H1 (cell line): ENCODE measurements around the gene CNOT6L. TPM values are rescaled to one million over a fixed set of nuclear protein-coding genes. Genes with fewer than 3 reads are reported as not detected.

Experiments used
- CTCF ChIA-PET: fragments of 300-600 bp; sonication (Branson Sonifier 250); formaldehyde crosslinking; loops from one replicate; lab custom pipeline; 2021; ENCODE audit not compliant: partially characterized antibody; lab: Charles Lee
- POLR2A ChIA-PET: fragments of 300-600 bp; sonication (Branson Sonifier 250); formaldehyde crosslinking; loops from one replicate; lab custom pipeline; 2021; ENCODE audit warnings: inconsistent platforms; ENCODE audit not compliant: partially characterized antibody; lab: Charles Lee
- DNase-seq, 2 experiments: peaks; one replicate each; pipeline versions ENCODE4 v3.0.0 to v3.0.0-alpha.2; 2010 to 2022; ENCODE audit warnings: low spot score in 2 of 2, low read depth in 1 of 2, mixed read lengths in 1 of 2
- FAIRE-seq: peaks from 2 replicates; lab custom pipeline; 2011; peaks lifted over from hg19 to GRCh38; lab: Jason Lieb, UNC
- H2AFZ ChIP-seq: 2 replicates; pipeline ENCODE4 v1.8.1; 2012; ENCODE audit warnings: low read length, inconsistent platforms
- H2AK5ac ChIP-seq: 2 replicates; pipeline ENCODE4 v1.6.1; 2013; ENCODE audit warnings: low read depth, low read length
- H2BK120ac ChIP-seq: replicated peaks from 2 replicates; pipeline ENCODE3; 2013; ENCODE audit warnings: low read depth, low read length, inconsistent platforms
- H2BK12ac ChIP-seq: 2 replicates; pipeline ENCODE4 v1.6.1; 2013; ENCODE audit warnings: low read depth, low read length
- H2BK15ac ChIP-seq: 2 replicates; pipeline ENCODE4 v1.6.1; 2013; ENCODE audit warnings: low read length
- H2BK20ac ChIP-seq: 2 replicates; pipeline ENCODE4 v1.6.1; 2013; ENCODE audit warnings: low read length
- H2BK5ac ChIP-seq: 2 replicates; pipeline ENCODE4 v1.6.1; 2013; ENCODE audit warnings: low read depth, low read length
- H3K14ac ChIP-seq: 2 replicates; pipeline ENCODE4 v1.6.1; 2013; ENCODE audit warnings: inconsistent platforms; ENCODE audit not compliant: insufficient read length
- H3K18ac ChIP-seq: 2 replicates; pipeline ENCODE4 v1.6.1; 2013; ENCODE audit warnings: low read length; ENCODE audit errors: extremely low read depth
- H3K23ac ChIP-seq: 2 replicates; pipeline ENCODE4 v1.6.1; 2013; ENCODE audit warnings: inconsistent platforms; ENCODE audit not compliant: insufficient read length
- H3K23me2 ChIP-seq: 2 replicates; pipeline ENCODE4 v1.6.1; 2013; ENCODE audit warnings: low read depth, low read length
- H3K27ac ChIP-seq: 2 replicates; pipeline ENCODE4 v1.6.1; 2011; ENCODE audit warnings: low read depth, low read length, inconsistent platforms
- H3K27me3 ChIP-seq, 4 experiments: replicated peaks in 1 of 4; 1 replicate in 1 of 4; 2 replicates in 3 of 4; pipeline versions ENCODE4 v1.6.1 to v1.8.1; 2011 to 2013; ENCODE audit warnings: low read length in 3 of 4, mild to moderate bottlenecking in 3 of 4, inconsistent platforms in 2 of 4, mixed read lengths in 2 of 4, moderate library complexity in 1 of 4; ENCODE audit not compliant: control insufficient read depth in 3 of 4, insufficient read depth in 3 of 4; ENCODE audit errors: extremely low read depth in 1 of 4
- H3K36me3 ChIP-seq, 4 experiments: 2 replicates each; pipeline versions ENCODE4 v1.6.1 to v1.8.1; 2011 to 2013; ENCODE audit warnings: mild to moderate bottlenecking in 4 of 4, low read length in 3 of 4, moderate library complexity in 2 of 4, control low read depth in 1 of 4, inconsistent platforms in 1 of 4; ENCODE audit not compliant: insufficient read depth in 4 of 4, control insufficient read depth in 2 of 4
- H3K4ac ChIP-seq: replicated peaks from 2 replicates; pipeline ENCODE3; 2013; ENCODE audit warnings: low read length, low read depth, mixed read lengths, inconsistent platforms; ENCODE audit not compliant: insufficient read length
- H3K4me1 ChIP-seq, 4 experiments: replicated peaks in 1 of 4; 1 replicate in 1 of 4; 2 replicates in 3 of 4; pipeline versions ENCODE4 v1.6.1 to v1.8.1; 2011 to 2013; ENCODE audit warnings: low read length in 3 of 4, inconsistent platforms in 2 of 4, mixed read lengths in 1 of 4; ENCODE audit not compliant: insufficient read depth in 4 of 4, control insufficient read depth in 3 of 4
- H3K4me2 ChIP-seq, 2 experiments: 2 replicates each; pipeline versions ENCODE4 v1.6.1 to v1.8.1; 2011 to 2013; ENCODE audit warnings: low read depth in 2 of 2, low read length in 2 of 2, control low read depth in 1 of 2, inconsistent platforms in 1 of 2, mild to moderate bottlenecking in 1 of 2; ENCODE audit not compliant: insufficient read depth in 1 of 2
- H3K4me3 ChIP-seq, 4 experiments: fragments of 200-600, 300-600 bp in 1 of 4; sonication (generic), shearing (Covaris generic), sonication (Bioruptor Twin) in 1 of 4; 2 replicates each; pipeline versions ENCODE4 v1.5.1 to v1.8.1; 2011 to 2016; ENCODE audit warnings: low read length in 4 of 4, low read depth in 3 of 4, control low read depth in 2 of 4, inconsistent platforms in 2 of 4, mild to moderate bottlenecking in 2 of 4, mixed read lengths in 1 of 4, moderate library complexity in 1 of 4; ENCODE audit not compliant: insufficient read depth in 2 of 4; ENCODE audit errors: extremely low read depth in 1 of 4
- H3K56ac ChIP-seq: replicated peaks from 2 replicates; pipeline ENCODE3; 2013; ENCODE audit warnings: low read depth, mild to moderate bottlenecking, mixed read lengths, low read length, inconsistent platforms; ENCODE audit not compliant: insufficient read length
- H3K79me1 ChIP-seq: 2 replicates; pipeline ENCODE4 v1.6.1; 2013; ENCODE audit warnings: low read depth, low read length, control low read depth
- H3K79me2 ChIP-seq, 2 experiments: 2 replicates each; pipeline versions ENCODE4 v1.6.1 to v1.8.1; 2012 to 2013; ENCODE audit warnings: low read length in 2 of 2, mild to moderate bottlenecking in 2 of 2, inconsistent platforms in 1 of 2; ENCODE audit not compliant: insufficient read depth in 2 of 2, control insufficient read depth in 1 of 2
- H3K9ac ChIP-seq, 4 experiments: replicated peaks in 1 of 4; 1 replicate in 1 of 4; 2 replicates in 3 of 4; pipeline versions ENCODE4 v1.6.1 to v1.8.1; 2011 to 2013; ENCODE audit warnings: low read depth in 3 of 4, low read length in 3 of 4, control low read depth in 2 of 4, mild to moderate bottlenecking in 2 of 4, moderate library complexity in 2 of 4, inconsistent platforms in 1 of 4; ENCODE audit errors: extremely low read depth in 1 of 4
- H3K9me3 ChIP-seq, 2 experiments: 2 replicates each; pipeline versions ENCODE4 v1.6.1 to v1.8.1; 2012 to 2013; ENCODE audit warnings: mild to moderate bottlenecking in 2 of 2, moderate library complexity in 2 of 2, control low read depth in 1 of 2, inconsistent platforms in 1 of 2, low read depth in 1 of 2, low read length in 1 of 2, mixed read lengths in 1 of 2; ENCODE audit not compliant: insufficient read depth in 2 of 2
- H4K20me1 ChIP-seq, 2 experiments: replicated peaks in 1 of 2; 2 replicates each; pipeline versions ENCODE3 to v1.8.1; 2011 to 2013; ENCODE audit warnings: inconsistent platforms in 2 of 2, low read length in 2 of 2, mild to moderate bottlenecking in 1 of 2; ENCODE audit not compliant: insufficient read depth in 2 of 2, control insufficient read depth in 1 of 2
- H4K5ac ChIP-seq: 2 replicates; pipeline ENCODE4 v1.6.1; 2013; ENCODE audit warnings: low read length, low read depth, mixed read lengths, inconsistent platforms; ENCODE audit not compliant: insufficient read length
- H4K8ac ChIP-seq: 2 replicates; pipeline ENCODE4 v1.8.0; 2013; ENCODE audit warnings: mild to moderate bottlenecking, moderate library complexity, low read length, inconsistent platforms; ENCODE audit not compliant: insufficient read depth; ENCODE audit errors: extremely low read depth
- H4K91ac ChIP-seq: replicated peaks from 2 replicates; pipeline ENCODE3; 2013; ENCODE audit warnings: low read length, mixed read lengths, inconsistent platforms; ENCODE audit not compliant: insufficient read length
- CTBP2 ChIP-seq: IDR thresholded peaks from 2 replicates; pipeline ENCODE4 v1.7.0; 2011; ENCODE audit warnings: borderline replicate concordance, mild to moderate bottlenecking, moderate library complexity, mixed read lengths, low read length; ENCODE audit not compliant: insufficient read depth, insufficient read length
- KDM4A ChIP-seq: IDR thresholded peaks from one replicate; pipeline ENCODE4 v1.7.1; 2012; ENCODE audit warnings: low read depth, mild to moderate bottlenecking, moderate library complexity, low read length, inconsistent platforms; ENCODE audit not compliant: severe bottlenecking
- RXRA ChIP-seq: IDR thresholded peaks from 2 replicates; pipeline ENCODE4 v1.6.1; 2011; ENCODE audit warnings: low read depth, mild to moderate bottlenecking, low read length, moderate library complexity; ENCODE audit not compliant: insufficient read depth
- SAP30 ChIP-seq: fragments of 300-600 bp; sonication (generic); IDR thresholded peaks from 2 replicates; pipeline ENCODE4 v1.7.1; 2012; ENCODE audit warnings: low read length, moderate library complexity, mild to moderate bottlenecking, inconsistent platforms; ENCODE audit not compliant: insufficient read depth, insufficient replicate concordance
- SP1 ChIP-seq: IDR thresholded peaks from 2 replicates; pipeline ENCODE4 v1.6.1; 2011; ENCODE audit warnings: low read depth, low read length
- SUZ12 ChIP-seq: fragments of 200-600 bp; sonication (generic); IDR thresholded peaks from 2 replicates; pipeline ENCODE4 v1.6.1; 2012; ENCODE audit warnings: mild to moderate bottlenecking, inconsistent platforms, low read length, moderate library complexity, mixed read lengths
- TEAD4 ChIP-seq: IDR thresholded peaks from 2 replicates; pipeline ENCODE4 v1.6.1; 2012; ENCODE audit warnings: low read depth, low read length, inconsistent platforms, mixed read lengths
- WGBS, 2 experiments: shearing (Covaris generic) in 1 of 2; methylation state at CpG; one replicate each; pipeline versions ENCODE4 v1.1.6 to v1.1.7; 2013 to 2015; ENCODE audit warnings: low lambda C conversion rate in 2 of 2, mixed read lengths in 2 of 2, inconsistent platforms in 1 of 2, low coverage in 1 of 2, missing lambda C conversion rate in 1 of 2; ENCODE audit not compliant: insufficient replicate concordance in 2 of 2, insufficient coverage in 1 of 2, insufficient read length in 1 of 2; ENCODE audit errors: extremely low coverage in 1 of 2, missing lambda C conversion rate in 1 of 2; 5-methylcytosine and 5-hydroxymethylcytosine counted together
- polyA plus RNA-seq, 7 experiments: library from polyadenylated mRNA; depleted of rRNA in 3 of 7; stranded (reverse) in 5 of 7; unstranded in 2 of 7; fragments of >200 nt in 5 of 7; fragments of 200-250 nt in 2 of 7; gene quantifications; 1 replicate in 5 of 7; 2 replicates in 1 of 7; 4 replicates in 1 of 7; pipeline versions ENCODE4 v1.2.1 to v1.2.3, GENCODE V29; 2011 to 2013; ENCODE audit warnings: missing spikeins in 2 of 7, mixed read lengths in 2 of 7
- total RNA-seq: library from RNA; stranded (reverse); fragmentation: NEBNext Ultra II Directional; extraction: Animal tissue kit (Norgen Biotek cat#: 25700); gene quantifications from 2 replicates; pipeline ENCODE4 v1.2.1, GENCODE V29; 2021
- TF ChIP-seq, protein P1 (sequence below): IDR thresholded peaks from 2 replicates; pipeline ENCODE4 v1.6.1; 2012; ENCODE audit warnings: inconsistent platforms

Gene CNOT6L
- total and polyA plus RNA-seq, 2 of the 8 experiments (the other 6 are each of a cell fraction or from before 2014, with no cell fraction given), result 2.0 to 22.4 TPM

DNA sequence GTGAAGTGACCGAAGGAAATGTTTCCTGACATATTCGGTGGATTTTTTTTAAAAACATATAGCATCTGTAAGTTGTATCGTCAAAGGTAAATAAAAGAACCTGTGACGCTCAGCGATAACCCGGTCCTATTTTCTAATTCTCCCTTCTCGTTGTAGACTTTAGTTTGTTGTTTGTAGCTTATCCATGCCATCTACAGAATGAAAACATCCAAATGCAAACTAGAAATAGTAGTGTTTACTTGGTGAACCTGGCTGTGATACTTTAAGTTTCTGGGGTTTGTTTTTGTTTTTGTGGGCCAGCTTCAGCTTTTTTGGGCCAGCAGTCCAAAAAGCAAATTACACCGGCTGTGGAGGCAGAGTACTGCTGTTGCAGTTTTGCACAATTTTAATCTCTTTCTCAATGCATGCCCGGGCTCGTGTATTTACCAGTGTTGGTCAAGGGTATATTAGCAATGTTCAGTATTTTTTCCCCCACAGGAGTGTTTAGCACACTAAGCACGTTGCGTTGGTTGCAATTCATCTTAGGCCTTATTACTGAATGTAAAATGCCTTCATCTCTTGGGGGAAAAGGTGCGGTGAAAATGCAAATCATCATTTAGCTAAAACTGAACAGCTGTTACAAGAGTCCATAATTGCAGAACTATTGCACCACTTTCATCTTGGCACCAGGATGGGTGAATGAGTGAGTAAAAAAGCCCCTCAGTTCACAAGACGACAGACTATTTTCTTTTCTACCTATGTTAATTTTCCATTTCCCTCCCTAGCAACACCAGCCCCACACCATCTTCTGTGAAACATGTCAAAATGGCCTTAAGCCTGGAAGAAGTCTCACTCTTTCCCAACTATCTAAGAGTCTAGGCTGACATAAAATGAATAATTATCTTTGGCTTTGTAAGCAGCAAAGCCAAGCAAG is 1.7 kb upstream of the CNOT6L start:
- H3K27me3 ChIP-seq, result peaks cover 0 to 5% (median 2%) of the 10 kb centered on the region in 4 experiments; a peak in 2 of 7 replicates
- no peak overlapping the region for H3K18ac ChIP-seq
- H2AK5ac ChIP-seq, result no peak overlapping the region
- peak overlapping the region; percentile 24 for H3K56ac ChIP-seq
- POLR2A ChIA-PET, result interaction anchor here (0.7 to 1.3 kb wide), 2 partner anchors 13 to 42 kb away, joined by 4 to 13 read pairs; partner anchors contain the start of gene MRPL1
- H3K23ac ChIP-seq, result no peak overlapping the region
- DNase-seq, result no peak
- peak overlapping the region; percentile 88; the same call in 1 of the 2 replicates for H2AFZ ChIP-seq
- peak overlapping the region; percentile 76 to 96 (median 82) for H3K4me3 ChIP-seq
- FAIRE-seq, result no peak
- H2BK15ac ChIP-seq, result no peak overlapping the region
- no peak overlapping the region for H3K27ac ChIP-seq
- peak overlapping the region in 3 of 4 experiments; percentile 43 to 71 (median 55); a peak in 5 of 7 replicates for H3K9ac ChIP-seq
- H4K5ac ChIP-seq, result no peak overlapping the region
- H3K23me2 ChIP-seq, result peaks cover 8% of the 10 kb centered on the region; the same call in 1 of the 2 replicates
- H3K9me3 ChIP-seq, result no peaks in the 10 kb centered on the region
- H3K36me3 ChIP-seq, result no peaks in the 10 kb centered on the region
- H2BK12ac ChIP-seq, result no peak overlapping the region
- H3K4me1 ChIP-seq, result peaks cover 0 to 4% (median 2%) of the 10 kb centered on the region in 4 experiments; a peak in 4 of 7 replicates
- H3K14ac ChIP-seq, result no peak overlapping the region
- H3K4me2 ChIP-seq, result peak overlapping the region; percentile 59 to 90
- H3K79me2 ChIP-seq, result peaks cover 0 to 5% of the 10 kb centered on the region in 2 experiments; a peak in 1 of 4 replicates
- CTCF ChIA-PET, result interaction anchor here (0.6 kb wide), 1 partner anchor 1032 kb away, joined by 3 read pairs; no protein-coding TSS in a partner anchor
- peak overlapping the region; percentile 62; the same call in 1 of the 2 replicates for H4K8ac ChIP-seq
- H4K91ac ChIP-seq, result no peak overlapping the region
- no peak overlapping the region for H2BK20ac ChIP-seq
- H3K79me1 ChIP-seq, result no peaks in the 10 kb centered on the region
- H3K4ac ChIP-seq, result no peak overlapping the region
- no peak overlapping the region for H2BK120ac ChIP-seq
- no peak overlapping the region for H2BK5ac ChIP-seq
- peaks cover 0 to 2% of the 10 kb centered on the region in 2 experiments for H4K20me1 ChIP-seq
- WGBS, 2 experiments, result 51% methylated on average over 14 of the region's 14 CpGs; no CpG with 5 or more reads in 1 of the 2 experiments
- TF ChIP-seq KDM4A (no peak), SAP30 (no peak), CTBP2 (no peak), SP1 (no peak), RXRA (no peak), SUZ12 (no peak), TEAD4 (no peak)
- TF ChIP-seq, protein P1, sequence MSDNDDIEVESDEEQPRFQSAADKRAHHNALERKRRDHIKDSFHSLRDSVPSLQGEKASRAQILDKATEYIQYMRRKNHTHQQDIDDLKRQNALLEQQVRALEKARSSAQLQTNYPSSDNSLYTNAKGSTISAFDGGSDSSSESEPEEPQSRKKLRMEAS, result no peak
